CD4-positive, alpha-beta T cell (primary cell): ENCODE measurements around the gene RPTOR. TPM values are rescaled to one million over a fixed set of nuclear protein-coding genes. Genes with fewer than 3 reads are reported as not detected.

Source experiments
- ATAC-seq: fragments of 200-7000 bp; cut with Tn5 transposase; one replicate; pipeline ENCODE4 v1.10.0; 2022; ENCODE audit warnings: mild to moderate bottlenecking; ENCODE audit not compliant: poor library complexity
- CTCF ChIA-PET: fragments of 350-600 bp; sonication (Branson Sonifier 250); formaldehyde crosslinking; loops from one replicate; lab custom pipeline; 2021; ENCODE audit warnings: antibody characterized with exemption, inconsistent platforms; lab: Charles Lee
- POLR2A ChIA-PET: fragments of 350-600 bp; sonication (Branson Sonifier 250); formaldehyde crosslinking; loops from one replicate; lab custom pipeline; 2021; ENCODE audit warnings: antibody characterized with exemption, inconsistent platforms; lab: Charles Lee
- DNase-seq, 14 experiments: peaks; one replicate each; pipeline ENCODE4 v3.0.0-alpha.2; 2013 to 2020; ENCODE audit warnings: mixed read lengths in 2 of 14
- H3K27ac ChIP-seq, 2 donors: one replicate each; pipeline versions ENCODE4 v1.5.1 to v1.7.0; 2013; ENCODE audit warnings: low read length in 2 of 2, low read depth in 1 of 2, mild to moderate bottlenecking in 1 of 2
- H3K27me3 ChIP-seq, 2 experiments: 1 replicate in 1 of 2; 2 replicates in 1 of 2; pipeline versions ENCODE4 v1.6.1 to v1.7.0; 2013; ENCODE audit warnings: low read length in 2 of 2, control low read depth in 1 of 2, mild to moderate bottlenecking in 1 of 2, moderate library complexity in 1 of 2; ENCODE audit not compliant: insufficient read depth in 2 of 2, control insufficient read depth in 1 of 2
- H3K36me3 ChIP-seq: one replicate; pipeline ENCODE4 v1.6.1; 2013; ENCODE audit warnings: low read length, control low read depth; ENCODE audit not compliant: insufficient read depth
- H3K4me1 ChIP-seq: one replicate; pipeline ENCODE4 v1.6.1; 2013; ENCODE audit warnings: low read length, control low read depth; ENCODE audit not compliant: insufficient read depth
- H3K4me3 ChIP-seq: one replicate; pipeline ENCODE4 v1.5.1; 2013; ENCODE audit warnings: mild to moderate bottlenecking, low read length, moderate library complexity
- H3K9me3 ChIP-seq, 2 experiments: 1 replicate in 1 of 2; 2 replicates in 1 of 2; pipeline versions ENCODE4 v1.6.1 to v1.7.0; 2013; ENCODE audit warnings: low read length in 2 of 2, mild to moderate bottlenecking in 2 of 2, control low read depth in 1 of 2, moderate library complexity in 1 of 2; ENCODE audit not compliant: control insufficient read depth in 1 of 2, insufficient read depth in 1 of 2
- H3K27ac Mint-ChIP-seq: one replicate; pipeline ENCODE4 v1.8.0; 2020; ENCODE audit warnings: mixed read lengths
- H3K27me3 Mint-ChIP-seq: one replicate; pipeline ENCODE4 v1.8.0; 2021; ENCODE audit warnings: mixed read lengths
- H3K36me3 Mint-ChIP-seq: one replicate; pipeline ENCODE4 v1.8.0; 2021; ENCODE audit warnings: low read depth, mixed read lengths
- H3K4me1 Mint-ChIP-seq: one replicate; pipeline ENCODE4 v1.8.0; 2021; ENCODE audit warnings: low read depth, mixed read lengths
- H3K4me3 Mint-ChIP-seq: one replicate; pipeline ENCODE4 v1.8.0; 2020; ENCODE audit warnings: mild to moderate bottlenecking, mixed read lengths
- H3K9me3 Mint-ChIP-seq: one replicate; pipeline ENCODE4 v1.8.0; 2020; ENCODE audit warnings: mixed read lengths
- CTCF ChIP-seq: fragments of 200-600 bp; IDR thresholded peaks from one replicate; pipeline ENCODE4 v1.8.0; 2022; ENCODE audit warnings: antibody characterized with exemption, mild to moderate bottlenecking
- intact Hi-C, 2 experiments: fragments of 100-400 bp; cut with DNase I in 1 of 2; cut with micrococcal nuclease in 1 of 2; formaldehyde crosslinking; loops; one replicate each; pipeline versions ENCODE4 v1.15.1 to v1.9.0; 2023 to 2025; cut with DNase I, micrococcal nuclease
- total RNA-seq, 174 experiments: library from RNA in 2 of 174; stranded (reverse) in 2 of 174; gene quantifications; one replicate each; pipeline ENCODE4 v1.2.3 and lab custom pipeline; 2021 to 2026

RPTOR gene
- total RNA-seq, 2 experiments from 2014 or later: 45.0 to 47.1 TPM

DNA sequence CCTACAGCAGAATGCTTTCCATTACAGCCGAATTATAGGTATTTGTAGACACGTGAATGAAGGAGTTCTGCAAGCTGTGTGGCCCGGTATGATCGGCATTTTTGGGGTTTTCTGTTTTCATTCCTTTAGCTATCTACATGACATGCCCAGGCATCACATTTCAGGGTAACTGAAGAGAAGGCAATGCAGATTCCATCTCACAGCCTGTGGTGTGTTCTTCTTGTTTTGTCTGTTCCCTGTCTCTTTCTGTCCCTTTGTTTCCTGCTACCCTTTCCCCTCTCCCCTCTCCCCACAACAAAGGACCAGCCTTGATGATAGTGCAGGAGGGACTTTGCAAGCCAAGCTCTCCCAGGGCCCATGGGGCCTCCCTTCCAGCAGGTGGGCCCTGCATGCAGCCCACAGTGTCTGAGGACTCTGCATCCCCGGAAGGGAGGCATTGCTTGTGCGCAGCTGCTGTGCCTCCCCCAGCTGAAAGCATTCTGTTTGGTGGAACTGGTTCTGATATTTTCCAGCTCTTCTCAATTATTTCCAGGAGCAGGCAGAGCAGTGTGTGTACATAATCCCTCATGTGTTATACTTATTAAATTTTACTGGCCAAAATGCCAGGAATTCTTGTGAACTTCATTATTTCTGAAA is 207.4 kb downstream of the RPTOR start:
- peaks cover 54% of the 10 kb centered on the region for H3K4me1 Mint-ChIP-seq
- no peaks in the 10 kb centered on the region for H3K27me3 ChIP-seq
- peaks cover 21% of the 10 kb centered on the region for H3K4me1 ChIP-seq
- no peaks in the 10 kb centered on the region for H3K9me3 ChIP-seq
- H3K27ac ChIP-seq: peak overlapping the region; percentile 3 to 21
- H3K4me3 ChIP-seq: no peak overlapping the region
- CTCF ChIA-PET: interaction anchor here (1.0 to 1.4 kb wide), 2 partner anchors 9 to 39 kb away, joined by 3 read pairs; no protein-coding TSS in a partner anchor
- H3K27me3 Mint-ChIP-seq: no peaks in the 10 kb centered on the region
- peak overlapping the region; percentile 96 for H3K27ac Mint-ChIP-seq
- TF ChIP-seq CTCF: no peak
- peak overlapping the region; percentile 23 for H3K4me3 Mint-ChIP-seq
- no peaks in the 10 kb centered on the region for H3K9me3 Mint-ChIP-seq
- H3K36me3 ChIP-seq: peaks cover 27% of the 10 kb centered on the region
- ATAC-seq (peak; percentile 31), DNase-seq (no peak)
- POLR2A ChIA-PET: interaction anchor here (0.5 to 1.5 kb wide), 7 partner anchors 8 to 49 kb away, joined by 3 to 7 read pairs (median 4); no protein-coding TSS in a partner anchor
- intact Hi-C loops: no loop called here
- H3K36me3 Mint-ChIP-seq: peaks cover 41% of the 10 kb centered on the region

- H3K9me3 ChIP-seq: no peaks in the 10 kb centered on the region
- no peaks in the 10 kb centered on the region for H3K9me3 Mint-ChIP-seq
- H3K4me1 Mint-ChIP-seq: peaks cover 62% of the 10 kb centered on the region
- peaks cover 45% of the 10 kb centered on the region for H3K36me3 Mint-ChIP-seq
- H3K27ac ChIP-seq: no peak overlapping the region
- TF ChIP-seq CTCF: no peak
- CTCF ChIA-PET: interaction anchor here (1.0 to 1.5 kb wide), 2 partner anchors 28 to 178 kb away, joined by 3 to 4 read pairs; no protein-coding TSS in a partner anchor
- ATAC-seq (no peak), DNase-seq (peak in 1 of 14 experiments; percentile 2)
- no peak overlapping the region for H3K4me3 ChIP-seq
- no peaks in the 10 kb centered on the region for H3K27me3 Mint-ChIP-seq
- H3K27ac Mint-ChIP-seq: peak overlapping the region; percentile 96
- intact Hi-C loops: no loop called here
- H3K36me3 ChIP-seq: peaks cover 27% of the 10 kb centered on the region
- H3K4me3 Mint-ChIP-seq: no peak overlapping the region
- POLR2A ChIA-PET: no interaction called here
- H3K4me1 ChIP-seq: peaks cover 29% of the 10 kb centered on the region
- H3K27me3 ChIP-seq: no peaks in the 10 kb centered on the region
Observed at GRCh38 chr17:80753685-80754345, 209.2 kb downstream of the RPTOR start.

GRCh38 chr17:80754846-80755245 is 210.2 kb downstream of the RPTOR start:
- ChIA-PET POLR2A (no interaction called here), CTCF (interaction anchor here (0.7 to 1.5 kb wide), 3 partner anchors 27 to 179 kb away, joined by 3 to 5 read pairs (median 4); no protein-coding TSS in a partner anchor)
- intact Hi-C loops: no loop called here
- Histone ChIP-seq H3K4me3 (no peak overlapping the region), H3K9me3 (no peaks in the 10 kb centered on the region), H3K27me3 (no peaks in the 10 kb centered on the region), H3K4me1 (peaks cover 32% of the 10 kb centered on the region), H3K27ac (peak overlapping the region in 1 of 2 donors; percentile 0), H3K36me3 (peaks cover 27% of the 10 kb centered on the region)
- H3K27ac Mint-ChIP-seq: peak overlapping the region; percentile 48
- no peak for TF ChIP-seq CTCF
- H3K4me1 Mint-ChIP-seq: peaks cover 72% of the 10 kb centered on the region
- DNase-seq (peak in 1 of 14 experiments; percentile 1), ATAC-seq (no peak)
- H3K27me3 Mint-ChIP-seq: no peaks in the 10 kb centered on the region
- H3K9me3 Mint-ChIP-seq: no peaks in the 10 kb centered on the region
- no peak overlapping the region for H3K4me3 Mint-ChIP-seq
- H3K36me3 Mint-ChIP-seq: peaks cover 45% of the 10 kb centered on the region
